NCI-H2029 treated with DMSO at 0.1 percent for 48 hours (cell line): ENCODE measurements around the gene CYLC1.

Experiments used
- DNase-seq: peaks from one replicate; lab custom pipeline; 2025; lab: John Stamatoyannopoulos, UW

The CYLC1 gene, protein sequence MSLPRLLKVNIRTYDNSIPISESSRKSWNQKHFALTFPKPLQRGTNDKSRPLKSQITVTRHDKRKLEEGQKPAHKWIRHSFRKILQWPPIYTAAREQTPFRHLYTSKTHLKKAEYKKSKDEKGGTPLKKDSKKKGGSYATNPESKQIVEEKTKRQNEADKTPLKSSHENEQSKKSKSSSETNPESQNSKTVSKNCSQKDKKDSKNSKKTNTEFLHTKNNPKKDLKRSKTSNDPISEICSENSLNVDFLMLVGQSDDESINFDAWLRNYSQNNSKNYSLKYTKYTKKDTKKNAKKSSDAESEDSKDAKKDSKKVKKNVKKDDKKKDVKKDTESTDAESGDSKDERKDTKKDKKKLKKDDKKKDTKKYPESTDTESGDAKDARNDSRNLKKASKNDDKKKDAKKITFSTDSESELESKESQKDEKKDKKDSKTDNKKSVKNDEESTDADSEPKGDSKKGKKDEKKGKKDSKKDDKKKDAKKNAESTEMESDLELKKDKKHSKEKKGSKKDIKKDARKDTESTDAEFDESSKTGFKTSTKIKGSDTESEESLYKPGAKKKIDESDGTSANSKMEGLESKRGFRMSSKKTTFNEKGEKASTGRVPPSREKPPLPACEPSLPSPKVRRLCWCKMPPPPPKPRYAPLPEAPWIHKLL

DNA sequence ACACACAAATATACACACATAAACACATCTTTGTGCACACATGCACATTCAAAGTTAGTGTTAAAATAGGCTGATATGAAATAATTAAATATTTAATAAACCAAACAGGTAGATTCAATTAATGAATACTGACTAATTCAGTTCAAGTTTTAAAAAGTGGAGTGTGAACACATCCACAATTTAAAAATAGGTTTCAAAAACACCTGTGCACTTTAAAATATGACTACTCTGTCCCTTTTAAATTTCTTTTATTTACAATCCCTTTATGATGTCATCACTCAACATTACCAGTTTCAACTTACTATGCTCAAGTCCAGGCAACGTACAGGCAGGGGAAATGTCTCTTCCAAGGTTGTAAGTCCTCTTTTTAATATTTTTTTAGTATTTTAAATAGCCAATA, at the start of gene CYLC1:
Gene CYLC1 (plus strand): TSS at position 301 of the 400 bp plus-strand sequence. CDS start 37 bp downstream, at position 338.
- no peak for DNase-seq

DNA sequence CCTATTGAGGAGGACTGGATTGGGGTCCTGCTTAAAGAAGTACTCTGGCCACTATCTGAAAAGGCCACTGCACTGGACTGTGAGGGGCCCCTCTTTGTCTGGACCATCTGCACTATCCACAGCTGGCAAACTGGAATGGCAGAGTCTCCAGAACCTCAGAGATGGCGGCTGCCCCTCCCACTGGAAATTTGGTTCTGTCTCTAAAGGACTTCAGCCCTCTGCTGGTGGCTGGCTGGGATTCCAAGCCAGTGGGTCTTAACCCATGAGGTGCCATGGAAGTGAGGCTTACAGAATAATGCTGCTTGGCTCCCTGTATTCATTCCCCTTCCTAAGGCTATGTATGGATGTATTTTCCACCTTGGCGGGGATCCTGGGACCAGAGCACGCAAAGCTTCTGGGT, 41.6 kb upstream of the CYLC1 start:
- DNase-seq = no peak

DNA sequence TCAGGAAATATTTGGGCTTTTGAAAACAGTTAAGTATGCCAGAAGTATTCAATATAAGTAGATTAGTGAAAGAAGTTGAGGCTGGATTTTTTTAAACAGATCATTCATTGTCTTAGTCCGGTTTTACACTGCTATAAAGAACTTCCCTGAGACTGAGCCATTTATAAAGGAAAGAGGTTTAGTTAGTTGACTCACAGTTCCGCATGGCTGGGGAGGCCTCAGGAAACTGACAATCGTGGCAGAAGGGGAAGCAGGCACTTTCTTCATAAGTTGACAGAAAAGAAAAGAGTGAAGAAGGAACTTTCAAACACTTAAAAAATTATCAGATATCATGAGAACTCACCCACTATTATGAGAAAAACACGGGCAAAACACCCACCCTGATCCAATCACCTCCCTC, 31.1 kb upstream of the CYLC1 start:
- no peak for DNase-seq

DNA sequence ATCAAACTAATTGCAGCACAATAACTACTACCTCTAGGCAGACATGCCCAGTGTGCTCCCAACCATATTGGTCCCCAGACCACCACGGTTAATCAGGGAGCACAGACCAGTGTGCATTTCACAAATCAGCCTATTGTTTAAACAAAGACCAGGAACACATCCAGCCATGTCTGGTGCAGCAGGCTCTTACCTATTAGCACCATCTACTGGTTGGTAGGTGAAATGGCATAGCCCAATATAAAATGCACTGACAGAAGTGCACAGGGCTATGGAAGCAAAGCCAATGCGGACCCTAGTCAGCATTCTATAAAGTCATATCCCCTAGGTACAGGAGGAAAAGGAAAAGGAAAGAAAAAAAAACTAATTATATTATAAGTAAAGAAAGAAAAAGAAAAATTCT, 15.5 kb upstream of the CYLC1 start:
- peak; percentile 4 for DNase-seq

DNA sequence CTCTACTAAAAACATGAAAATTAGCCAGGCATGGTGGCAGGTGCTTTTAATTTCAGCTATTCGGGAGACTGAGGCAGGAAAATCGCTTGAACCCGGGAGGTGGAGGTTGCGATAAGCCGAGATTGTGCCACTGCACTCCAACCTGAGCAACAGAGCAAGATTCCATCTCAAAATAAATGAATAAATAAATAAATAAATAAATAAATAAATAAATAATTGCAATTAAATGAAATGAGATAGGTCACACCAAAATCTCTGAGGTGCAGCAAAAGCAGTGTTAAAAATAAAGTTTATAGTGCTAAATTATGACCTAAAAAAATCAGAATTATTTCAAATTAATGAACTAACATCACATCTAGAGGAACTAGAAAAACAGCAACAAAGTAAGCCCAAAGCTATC, 13.6 kb upstream of the CYLC1 start:
- no peak for DNase-seq

DNA sequence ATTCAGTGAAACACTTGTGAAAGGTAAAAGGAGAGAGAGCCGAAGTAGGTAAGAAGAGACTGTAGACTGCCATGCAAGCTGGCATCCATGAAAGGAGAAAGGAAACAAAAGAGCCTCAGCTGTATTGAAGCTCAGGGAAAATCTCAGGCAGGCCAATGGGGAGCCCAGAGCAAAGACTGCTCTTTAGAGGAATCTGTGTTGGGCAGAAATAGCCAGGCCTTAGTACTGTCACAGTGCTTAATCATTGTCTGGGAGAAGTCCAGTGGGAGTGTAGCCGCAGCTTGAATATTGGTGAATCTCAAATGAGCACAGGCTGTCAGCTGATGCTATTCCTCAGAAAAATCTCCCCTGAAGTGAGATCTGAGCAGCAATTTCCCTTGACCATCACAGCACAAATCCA, 27.6 kb downstream of the CYLC1 start:
- no peak for DNase-seq

DNA sequence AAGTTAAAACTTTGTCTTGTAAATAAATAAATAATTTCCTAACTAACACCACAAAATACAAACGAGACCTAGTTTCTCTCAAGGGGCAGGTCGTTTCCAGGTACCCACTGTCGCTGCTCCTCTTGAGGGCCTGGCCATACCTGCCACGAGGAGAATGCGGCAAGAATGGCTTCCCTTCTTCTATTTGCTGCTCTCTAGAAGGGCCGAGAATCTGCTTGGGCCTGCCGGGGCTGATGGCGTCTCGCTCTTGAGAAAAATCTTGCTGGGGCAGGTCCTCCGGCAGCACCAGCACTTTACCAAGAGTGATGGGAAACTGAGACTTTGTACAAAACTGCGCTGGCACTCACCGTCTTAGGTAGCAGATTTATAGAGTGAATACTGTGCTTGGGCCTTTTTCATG, 31.5 kb downstream of the CYLC1 start:
- DNase-seq = no peak

DNA sequence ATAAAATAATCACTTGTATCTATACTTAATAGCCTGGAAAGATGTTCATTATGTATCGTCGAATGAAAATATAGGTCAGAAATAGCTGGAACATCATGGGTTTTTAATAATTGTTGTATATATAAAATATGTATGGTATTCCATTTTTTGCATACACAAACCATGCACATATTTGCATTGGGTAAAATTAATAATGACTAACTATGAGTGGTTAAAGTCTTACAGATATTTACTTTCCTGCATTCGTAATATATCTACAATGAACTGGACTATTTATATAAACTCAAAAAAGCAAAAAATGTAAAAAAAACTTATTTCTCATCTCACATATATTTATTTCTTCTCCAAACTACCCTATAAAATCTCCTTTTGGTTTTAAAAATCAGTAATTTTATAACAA, 46.0 kb downstream of the CYLC1 start:
- no peak for DNase-seq

DNA sequence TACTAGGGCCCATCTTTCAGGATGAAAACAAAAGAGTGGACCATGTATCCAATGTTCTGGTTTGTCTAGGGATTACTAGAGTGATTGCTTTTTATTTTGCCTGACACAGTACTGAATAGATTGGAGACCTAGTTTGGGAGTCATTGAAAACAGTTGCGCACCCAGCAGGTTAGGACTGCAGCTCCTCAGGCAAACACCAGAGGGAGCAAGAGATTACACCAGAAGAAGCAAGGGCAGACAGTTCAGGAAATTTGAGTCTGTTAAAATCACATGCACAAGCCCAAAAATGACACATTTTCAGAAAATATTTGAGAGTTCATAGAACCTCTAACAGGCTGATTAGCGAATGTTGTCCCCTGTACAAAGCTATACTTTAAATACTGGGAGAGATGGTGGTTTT, 55.6 kb downstream of the CYLC1 start:
- DNase-seq = peak; percentile 0

DNA sequence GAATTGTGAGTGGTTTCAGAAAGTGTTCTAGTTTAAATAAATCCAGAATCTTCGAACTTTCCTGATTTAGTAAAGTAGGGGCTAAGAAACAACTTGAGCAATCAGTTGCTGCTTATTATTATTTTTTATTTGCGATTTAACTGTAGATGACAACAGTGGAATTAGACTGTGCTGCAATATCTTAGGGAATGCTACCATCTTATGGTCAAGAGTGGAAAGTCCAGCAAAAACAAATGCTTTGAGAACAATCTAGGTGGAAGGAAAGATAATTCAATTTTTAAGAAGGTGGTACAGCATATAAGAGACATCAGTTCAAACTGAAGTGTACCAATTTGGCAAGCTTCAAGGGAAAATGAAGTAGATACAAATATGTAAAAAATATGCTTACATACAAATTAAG, 73.3 kb downstream of the CYLC1 start:
- DNase-seq = no peak
